Activated CD4-positive, alpha-beta T cell treated with anti-CD3 and anti-CD28 coated beads, Interleukin-2, Interleukin-4, amounts not matched to agents 100 ng/mL and 50 ng/mL, durations not matched to agents 16 hours and 8 hours (primary cell): ENCODE results near the gene SYNJ2.

Experiments
- DNase-seq: peaks from one replicate; pipeline ENCODE4 v3.0.0-alpha.2; 2020; ENCODE audit warnings: low spot score

Gene SYNJ2

DNA sequence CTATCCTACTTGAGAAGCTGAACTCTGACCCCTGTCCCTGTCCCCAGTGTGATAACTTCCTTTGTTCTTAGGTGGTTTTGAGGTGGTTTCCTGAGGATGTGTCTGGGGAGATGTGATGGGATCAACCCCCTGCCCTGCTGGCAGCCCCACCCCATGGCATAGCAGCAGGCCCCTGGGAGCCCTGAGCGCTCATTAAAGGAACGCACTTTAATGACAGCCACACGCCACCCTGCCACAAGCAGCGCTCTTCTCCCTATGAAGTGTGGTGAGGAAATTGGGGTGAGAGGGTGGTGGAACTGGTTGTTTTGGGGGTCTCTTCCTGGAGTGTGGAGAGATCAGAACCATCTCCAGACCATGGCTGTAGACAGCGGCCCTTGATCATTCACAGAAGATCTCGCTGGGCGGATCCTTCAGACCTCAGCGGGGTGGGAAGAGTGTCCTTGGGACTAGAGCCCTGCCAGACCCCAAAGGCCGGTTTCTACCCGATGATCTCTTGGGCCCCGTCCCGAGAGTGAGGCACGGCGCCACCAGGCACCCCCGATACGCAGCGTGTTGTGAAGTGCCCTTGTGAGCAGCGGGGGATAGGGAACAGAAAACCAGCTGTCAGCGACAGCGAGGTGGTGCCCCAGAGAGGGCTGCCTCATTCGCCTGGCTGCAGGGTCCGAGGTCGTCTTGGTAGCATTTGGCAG, 45.4 kb downstream of the SYNJ2 start:
- DNase-seq: no peak

DNA sequence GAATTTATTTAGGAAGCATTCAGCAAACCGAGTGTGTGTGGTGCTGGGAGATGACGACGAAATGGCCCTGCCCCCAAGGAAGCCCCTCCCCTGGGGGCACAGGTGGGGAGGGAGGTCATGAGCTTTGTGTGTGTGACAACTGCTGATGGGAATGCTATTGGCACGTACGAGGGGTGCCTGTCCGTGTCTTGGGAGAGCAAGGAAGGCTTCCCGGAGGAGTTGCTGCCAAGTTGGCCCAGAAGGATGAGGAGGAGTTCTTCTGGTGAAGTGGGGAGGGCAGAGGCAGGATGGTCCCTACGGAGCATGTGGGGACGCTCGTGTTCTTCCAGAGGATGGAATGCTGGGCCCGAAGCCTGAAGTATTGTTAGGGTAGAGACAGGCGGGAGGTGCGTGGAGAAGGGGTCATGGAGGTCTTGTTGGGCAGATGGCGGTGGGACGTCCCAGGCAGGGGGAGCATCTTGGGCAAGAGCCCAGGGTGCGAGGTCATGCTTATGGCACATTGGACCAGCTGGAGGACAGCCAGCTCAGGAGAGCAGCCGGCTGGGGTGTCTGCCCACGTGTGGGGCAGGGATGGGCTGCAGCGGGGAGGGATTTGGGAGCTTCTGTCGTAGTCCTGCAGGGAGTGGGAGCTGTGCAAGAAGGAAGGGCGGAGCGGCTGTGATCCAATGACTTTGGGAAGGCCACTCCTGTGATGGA, 46.1 kb downstream of the SYNJ2 start:
- no peak for DNase-seq

DNA sequence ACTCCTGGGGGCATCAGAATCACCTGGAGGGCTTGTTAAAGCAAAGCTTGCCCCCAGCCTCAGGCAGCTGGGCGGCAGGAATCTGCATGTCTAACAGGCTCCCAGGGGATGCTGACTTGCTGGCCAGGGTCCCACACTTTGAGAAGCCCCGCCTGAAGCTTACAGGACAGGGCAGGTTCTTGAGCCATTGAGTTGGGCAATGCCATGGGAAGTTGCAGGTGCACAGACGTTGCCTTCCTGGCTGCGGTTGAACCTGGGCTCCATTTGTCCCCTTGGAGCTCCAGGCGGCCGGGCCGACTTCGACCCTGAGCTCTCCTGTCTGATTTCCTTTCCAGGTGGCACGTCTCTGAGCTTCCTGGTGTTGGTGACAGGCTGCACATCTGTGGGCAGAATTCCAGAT, 46.8 kb downstream of the SYNJ2 start:
- DNase-seq: no peak

DNA sequence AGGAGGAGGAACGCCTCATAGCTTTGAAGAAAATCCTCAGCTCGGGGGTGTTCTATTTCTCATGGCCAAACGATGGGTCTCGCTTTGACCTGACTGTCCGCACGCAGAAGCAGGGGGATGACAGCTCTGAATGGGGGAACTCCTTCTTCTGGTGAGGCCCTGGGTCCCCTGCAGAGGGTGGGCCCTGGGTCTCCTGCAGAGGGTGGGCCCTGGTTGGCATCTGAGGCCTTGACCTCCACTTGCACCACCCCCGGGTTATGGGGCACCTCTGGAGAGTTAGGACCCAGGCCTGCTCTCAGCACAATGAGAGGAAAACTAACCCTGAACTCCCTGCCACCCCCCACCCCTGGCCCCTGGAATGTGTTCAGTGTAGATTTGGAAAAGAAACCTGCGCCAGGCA, 47.2 kb downstream of the SYNJ2 start:
- no peak for DNase-seq

DNA sequence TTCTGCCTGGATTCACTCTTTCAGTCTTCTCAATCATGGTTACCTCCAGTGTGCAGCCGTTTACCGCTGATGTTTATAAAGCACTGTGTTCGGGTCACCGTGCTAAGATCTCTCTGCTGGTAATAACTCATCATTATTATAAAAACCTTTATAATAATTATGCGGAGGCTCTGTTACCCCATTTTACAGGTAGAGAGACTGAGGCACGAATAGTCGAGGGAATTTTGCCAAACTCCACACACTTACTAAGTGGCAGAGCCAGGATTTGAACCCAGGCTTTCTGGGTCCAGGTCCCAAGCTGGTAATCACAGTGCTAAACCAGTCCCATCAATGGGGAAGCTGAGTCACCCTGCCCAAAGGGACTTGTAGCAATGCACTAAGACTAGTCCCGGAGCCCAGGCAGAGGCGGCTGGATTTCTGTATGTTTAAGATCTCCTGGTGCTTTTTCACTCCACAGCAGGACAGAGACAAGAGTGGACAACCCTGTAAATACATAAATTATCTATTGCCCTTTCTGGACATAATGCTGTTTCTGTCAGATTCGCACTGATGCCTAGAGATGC, 48.1 kb downstream of the SYNJ2 start:
- no peak for DNase-seq

DNA sequence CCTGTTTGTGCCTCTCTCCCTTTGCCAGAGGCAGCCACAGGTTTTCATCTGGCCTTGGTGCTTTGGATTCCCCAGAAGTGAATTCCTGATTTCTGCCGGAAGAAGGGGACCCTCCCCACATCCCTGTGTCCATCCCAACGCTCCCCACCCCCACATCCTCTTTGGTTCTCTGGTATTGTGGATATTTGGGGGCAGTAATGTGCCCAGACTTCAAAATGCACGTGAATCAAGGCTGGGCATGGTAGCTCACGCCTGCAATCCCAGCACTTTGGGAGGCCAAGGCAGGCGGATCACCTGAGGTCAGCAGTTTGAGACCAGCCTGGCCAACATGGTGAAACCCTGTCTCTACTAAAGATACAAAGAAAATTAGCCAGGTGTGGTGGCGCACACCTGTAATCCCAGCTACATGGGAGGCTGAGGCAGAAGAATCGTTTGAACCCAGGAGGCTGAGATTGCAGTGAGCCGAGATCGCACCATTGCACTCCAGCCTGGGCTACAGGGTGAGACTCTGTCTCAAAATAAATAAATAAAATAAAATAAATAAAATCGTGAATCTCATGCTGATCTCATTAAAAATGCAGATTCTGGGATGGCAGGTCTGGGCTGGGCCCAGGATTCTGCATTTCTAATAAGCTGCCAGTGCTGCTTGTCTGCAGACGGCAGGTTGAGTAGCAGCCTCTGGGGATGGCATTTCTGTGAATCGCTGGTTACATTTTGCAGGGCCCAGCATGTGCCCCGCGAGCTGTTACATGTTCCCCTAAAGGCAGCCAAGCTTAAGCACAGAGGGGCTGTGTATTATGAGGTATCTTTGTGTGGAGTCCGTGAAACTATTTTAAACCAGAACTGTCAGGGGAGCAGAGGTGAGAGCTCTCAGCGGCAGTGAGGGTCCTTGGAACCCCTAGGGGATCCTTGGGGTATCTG, 49.0 kb downstream of the SYNJ2 start:
- DNase-seq: no peak

DNA sequence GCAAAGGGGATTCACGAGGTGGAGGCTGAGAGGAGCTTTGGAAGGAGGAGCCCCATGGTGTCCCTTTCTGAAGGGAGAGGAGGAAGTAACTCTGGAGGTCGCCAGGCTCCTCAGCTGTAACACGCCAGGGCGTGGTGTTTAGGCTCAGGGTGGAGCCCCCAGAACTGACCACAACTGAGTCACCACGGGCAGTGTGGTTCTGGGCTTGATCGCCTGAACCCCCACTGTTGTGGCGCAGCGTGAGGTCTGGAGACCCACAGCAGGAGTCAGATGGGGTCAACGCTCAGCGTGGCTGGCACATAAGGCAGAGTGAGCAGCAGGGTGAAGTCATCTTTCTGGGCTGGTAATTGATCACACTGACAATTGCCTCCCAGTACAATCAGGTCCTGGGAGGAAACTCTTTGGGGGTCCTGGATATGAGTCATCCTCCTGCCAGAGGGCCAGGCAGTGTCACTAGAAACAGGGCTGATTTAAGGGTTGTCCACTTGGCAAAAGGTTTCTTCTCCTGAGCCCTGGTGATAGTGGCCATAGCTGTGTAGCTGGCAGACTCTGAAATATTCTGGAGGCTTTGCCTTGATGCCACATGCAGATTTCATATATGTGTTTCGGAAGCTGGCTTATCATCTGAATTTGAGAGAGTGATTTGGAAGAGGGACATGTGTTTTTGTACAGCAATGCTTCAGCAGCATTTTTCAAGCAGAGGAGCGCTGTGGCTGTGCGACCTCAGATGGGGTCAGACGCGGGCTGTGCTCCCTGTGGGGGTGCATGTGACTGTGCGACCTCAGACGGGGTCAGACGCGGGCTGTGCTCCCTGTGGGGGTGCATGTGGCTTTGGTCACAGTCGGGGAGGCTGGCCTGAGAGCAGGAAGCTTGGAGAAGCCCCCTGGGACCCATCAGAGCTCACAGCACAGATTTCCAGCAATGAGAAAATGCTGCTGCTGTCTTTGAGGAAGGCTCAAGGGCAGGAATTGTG, 50.0 kb downstream of the SYNJ2 start:
- peak; percentile 15 for DNase-seq

DNA sequence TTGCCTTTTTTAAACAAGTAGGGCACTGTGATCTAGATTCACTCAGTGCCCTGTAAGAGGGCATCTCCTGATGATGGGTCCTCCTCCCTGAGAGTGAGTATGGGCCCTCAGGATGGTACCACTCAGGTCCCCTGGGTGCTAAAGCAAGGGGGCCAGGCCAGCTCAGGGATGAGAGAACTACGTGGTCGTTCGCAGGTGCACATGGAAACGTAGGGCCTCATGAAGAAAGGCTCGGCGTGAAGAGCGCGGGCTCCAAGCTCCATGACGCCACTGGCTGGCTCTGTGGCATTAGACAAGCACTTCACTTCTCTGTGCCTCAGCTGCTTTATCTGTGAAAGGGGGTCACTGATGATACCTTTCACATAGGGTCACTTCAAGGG, 50.7 kb downstream of the SYNJ2 start:
- DNase-seq: no peak

DNA sequence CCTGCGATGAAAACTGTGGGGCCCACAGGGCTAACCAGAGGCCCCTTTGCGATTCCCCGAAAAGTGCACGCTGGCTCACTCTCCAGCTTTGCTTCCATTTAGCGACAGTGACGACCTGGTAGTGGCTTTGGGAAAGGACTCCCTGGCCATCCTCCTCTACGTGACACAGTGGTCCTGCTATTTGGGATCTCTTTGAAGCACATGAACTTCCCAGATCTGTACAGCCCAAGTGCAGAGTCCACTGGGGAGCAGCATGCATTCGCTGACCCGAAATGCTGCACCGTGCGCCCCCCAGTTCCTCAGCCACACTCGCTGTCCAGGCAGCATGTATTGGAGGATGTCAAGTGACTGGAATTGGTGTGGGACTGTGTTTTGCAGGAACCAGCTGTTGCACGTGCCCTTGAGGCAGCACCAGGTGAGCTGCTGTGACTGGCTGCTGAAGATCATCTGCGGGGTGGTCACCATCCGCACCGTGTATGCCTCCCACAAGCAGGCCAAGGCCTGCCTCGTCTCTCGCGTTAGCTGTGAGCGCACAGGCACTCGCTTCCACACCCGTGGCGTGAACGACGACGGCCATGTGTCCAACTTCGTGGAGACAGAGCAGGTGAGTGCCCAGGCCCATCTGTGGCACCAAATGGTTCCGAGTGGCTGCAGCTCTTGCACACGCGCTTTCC, 51.6 kb downstream of the SYNJ2 start:
- no peak for DNase-seq

DNA sequence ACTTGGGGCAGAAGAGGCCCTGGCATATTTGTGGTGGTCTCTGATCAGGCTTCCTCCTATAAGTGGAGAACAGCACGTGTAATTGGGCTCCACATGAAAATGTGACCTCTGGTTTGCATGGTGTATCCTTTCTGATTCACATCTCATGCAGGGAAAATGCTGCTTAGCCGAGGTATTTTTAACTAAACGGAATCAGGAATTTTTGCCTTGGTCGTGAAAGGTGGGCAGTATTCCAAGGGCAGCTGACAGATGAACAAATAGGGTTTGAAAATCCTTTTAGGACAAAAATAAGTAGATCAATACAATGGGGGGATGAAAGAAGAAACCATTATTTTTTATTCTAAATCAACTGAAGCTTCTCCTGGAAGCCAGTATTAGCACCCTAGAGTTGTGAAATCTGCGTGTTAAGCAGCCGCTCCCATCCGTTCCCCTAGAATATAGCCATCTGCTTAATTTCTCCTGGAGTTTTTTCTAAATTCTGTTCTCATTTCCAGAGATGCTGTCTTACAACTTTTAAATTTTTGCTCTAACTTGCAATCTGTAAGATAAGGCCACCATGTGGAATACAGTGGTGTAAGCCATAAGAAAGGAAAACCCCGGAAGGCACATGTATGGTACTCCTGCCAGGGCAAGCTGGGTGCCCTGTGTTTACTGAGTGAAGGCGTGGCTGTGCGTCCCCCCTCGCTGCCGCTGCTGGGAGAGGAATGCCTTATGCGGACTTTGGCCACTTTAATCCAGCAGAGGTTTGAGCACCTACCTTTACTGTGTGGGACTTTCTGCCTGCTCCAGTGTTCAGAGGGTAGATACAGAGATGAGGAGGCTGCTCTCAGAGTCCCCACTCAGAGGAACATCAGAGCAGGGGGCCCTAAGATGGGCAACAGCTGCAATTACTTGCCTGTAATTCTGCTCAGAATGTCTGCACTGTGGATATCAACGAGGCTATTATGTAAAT, 52.4 kb downstream of the SYNJ2 start:
- no peak for DNase-seq

DNA sequence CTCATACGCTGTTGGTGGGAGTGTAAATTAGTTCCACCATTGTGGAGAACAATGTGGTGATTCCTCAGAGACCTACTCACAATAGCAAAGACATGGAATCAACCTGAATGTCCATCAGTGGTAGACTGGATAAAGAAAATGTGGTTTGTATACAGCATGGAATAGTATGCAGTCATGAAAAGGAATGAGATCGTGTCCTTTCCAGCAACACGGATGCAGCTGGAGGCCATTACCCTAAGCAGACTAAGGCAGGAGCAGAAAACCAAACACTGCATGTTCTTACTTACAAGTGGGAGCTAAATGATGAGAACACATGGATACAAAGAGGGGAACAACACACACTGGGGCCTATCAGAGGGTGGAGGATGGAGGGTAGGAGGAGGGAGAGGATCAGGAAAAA, 54.6 kb downstream of the SYNJ2 start:
- no peak for DNase-seq

DNA sequence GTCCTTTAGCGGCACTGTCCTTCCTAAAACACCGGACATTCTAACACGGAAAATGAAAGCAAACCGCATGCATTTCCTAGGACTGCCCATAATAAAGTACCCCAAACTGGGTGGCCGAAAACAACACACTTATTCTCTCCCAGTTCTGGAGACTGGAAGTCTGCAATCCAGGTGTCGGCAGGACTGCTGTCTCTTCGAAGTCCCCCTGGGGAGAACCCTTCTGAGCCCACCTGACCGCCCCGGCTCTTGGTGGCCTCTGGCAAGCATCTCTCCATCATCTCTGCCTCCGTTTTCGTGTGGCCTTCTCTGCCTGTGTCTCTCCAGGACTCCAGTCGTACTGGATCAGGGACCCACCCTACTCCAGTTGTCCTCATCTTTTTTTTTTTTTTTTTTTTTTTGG, 55.4 kb downstream of the SYNJ2 start:
- no peak for DNase-seq

DNA sequence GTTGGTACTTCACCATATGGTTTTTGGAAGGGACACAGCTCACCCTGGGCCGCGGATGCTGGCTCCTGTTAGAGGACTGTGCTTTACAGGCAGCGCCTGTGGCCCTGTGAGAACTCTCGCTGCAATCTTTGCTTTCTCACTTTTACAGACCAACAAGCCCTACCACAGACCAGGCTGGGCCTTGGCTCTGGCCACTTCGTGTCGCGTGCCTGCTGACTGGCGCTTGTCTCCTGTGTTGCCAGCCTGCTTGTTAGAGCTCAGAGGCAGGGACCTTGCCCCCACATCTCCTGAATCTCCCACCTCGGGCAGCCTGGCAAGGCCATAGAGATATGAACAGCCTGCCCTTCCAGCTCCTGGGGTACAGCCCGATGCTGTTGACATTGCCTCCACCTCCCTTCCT, 56.1 kb downstream of the SYNJ2 start:
- no peak for DNase-seq

DNA sequence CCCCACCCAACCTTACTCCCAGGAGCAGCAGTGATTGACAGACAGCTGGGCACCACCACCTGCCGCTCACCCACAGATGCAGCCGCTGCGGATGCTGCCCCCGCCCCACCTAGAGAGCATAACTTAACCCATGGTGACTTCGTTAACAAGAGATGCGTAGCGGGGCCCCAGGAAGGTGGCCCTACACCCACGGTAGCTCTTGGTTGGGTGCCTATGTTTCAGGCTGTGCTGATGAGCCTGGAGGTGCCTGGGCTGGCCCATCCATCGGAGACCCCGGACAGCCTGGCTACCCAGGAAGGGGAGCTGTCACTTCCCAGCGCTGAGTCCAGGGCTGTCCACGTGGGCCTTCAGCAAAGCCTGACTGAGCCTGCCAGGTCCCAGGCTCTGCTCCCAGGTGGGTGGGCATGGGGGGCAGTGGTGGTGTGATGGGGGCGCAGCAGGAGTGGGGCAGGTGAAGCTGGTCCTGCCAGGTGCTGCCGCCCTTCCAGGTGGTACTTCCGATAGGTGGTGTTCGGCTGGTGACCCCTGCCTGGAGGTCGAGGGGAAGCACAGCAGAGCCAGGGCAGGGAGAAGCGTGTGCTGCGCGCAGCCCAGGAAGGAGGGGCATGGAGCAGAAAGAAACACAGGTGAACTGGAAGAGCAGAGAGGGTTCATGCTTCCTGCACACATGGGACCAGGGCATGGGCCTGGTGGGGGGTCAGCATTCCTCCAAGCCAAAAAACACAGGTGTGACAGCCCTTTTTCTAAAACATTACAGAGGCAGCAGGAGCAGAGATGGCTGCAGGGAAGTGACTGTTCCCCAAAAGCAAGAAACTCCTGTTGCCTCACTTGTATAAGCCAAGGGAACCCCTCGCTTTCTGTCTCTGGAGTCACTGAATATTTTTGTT, 56.9 kb downstream of the SYNJ2 start:
- DNase-seq: no peak

DNA sequence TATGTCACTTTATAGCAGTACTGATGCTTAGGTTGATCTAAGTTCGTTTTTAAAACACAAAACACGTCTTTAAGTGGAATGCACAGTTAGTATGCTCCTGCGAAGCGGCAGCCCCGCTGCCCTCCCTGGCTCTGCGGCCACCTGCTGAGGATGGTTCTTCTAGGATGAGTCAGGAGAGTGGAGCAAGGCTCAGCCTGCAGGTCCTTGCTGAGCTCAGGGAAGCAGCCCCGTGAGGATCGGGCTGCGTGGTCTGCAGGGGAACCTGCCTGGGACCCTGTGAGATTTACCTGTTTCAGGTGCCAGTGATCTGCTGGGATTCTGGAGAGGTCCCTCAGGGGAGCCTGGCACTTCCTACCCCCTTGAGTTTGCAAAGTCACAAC, 57.5 kb downstream of the SYNJ2 start:
- no peak for DNase-seq

DNA sequence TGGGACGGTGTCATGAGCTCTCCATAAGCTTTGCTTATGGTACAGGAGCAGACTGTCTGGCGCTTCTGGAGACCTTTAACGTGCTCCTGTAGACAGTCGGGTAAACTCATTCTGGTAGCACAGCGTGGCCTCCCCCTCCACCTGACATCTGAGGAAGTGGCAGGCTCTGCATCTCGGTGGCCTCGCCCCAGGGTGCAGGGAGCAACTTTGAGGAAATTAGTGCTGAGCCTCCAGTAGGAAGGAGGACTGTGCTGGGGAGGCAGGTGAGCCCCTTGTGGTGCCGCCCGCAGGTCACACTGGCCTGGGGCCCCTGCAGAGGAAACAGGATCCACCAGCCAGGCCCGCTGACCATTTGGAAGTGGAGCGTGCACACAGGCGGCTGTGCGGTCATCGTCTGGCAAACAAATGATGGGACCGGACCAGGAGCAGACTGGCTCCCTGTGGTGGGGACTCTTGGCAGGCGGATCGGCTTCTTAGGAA, 57.9 kb downstream of the SYNJ2 start:
- DNase-seq: peak; percentile 62

DNA sequence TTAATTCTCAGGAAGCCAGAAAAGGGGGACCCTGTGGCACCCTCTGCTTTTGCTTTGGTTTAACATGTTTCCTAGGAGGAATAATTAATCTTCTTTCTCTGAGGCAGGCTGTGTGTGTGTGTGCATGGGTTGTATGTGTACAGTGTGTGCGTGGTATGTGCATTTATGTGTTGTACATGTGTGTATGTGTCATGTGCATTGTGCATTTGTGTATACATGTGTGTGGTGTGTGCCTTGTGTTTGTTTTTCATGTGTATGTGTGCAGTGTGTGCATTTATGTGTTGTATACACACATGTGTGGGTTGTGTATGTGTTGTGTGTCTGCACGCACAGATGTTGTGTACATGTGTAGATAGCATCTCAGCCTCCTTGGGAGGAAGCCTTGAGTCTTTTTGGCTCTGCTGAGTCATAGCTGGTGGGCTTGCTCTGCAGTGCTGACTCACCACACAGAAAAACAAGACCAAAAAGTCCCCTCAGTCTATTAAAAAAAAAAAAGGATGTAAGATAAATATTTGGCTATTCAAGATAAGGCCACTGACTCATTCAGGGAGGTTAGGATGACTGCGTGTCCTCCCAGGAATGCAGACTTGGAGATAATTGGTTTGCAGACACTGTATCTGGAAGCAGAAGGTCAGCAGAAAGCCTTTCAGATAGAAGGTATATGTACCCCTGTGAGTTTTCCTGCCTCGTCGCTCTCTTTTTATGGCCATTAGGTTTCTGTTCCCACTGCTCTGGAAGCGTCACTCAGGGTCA, 58.6 kb downstream of the SYNJ2 start:
- peak; percentile 80 for DNase-seq
